KMS-11 (cell line): ENCODE measurements around the gene CELF2.
"Not testable (repeated sequence)": the region's sequence is repeated elsewhere in the genome, so short reads cannot be mapped to it uniquely, and the experiment has no call there.

ENCODE experiments used
- H2AFZ ChIP-seq: fragments of 200-600 bp; sonication (generic); 2 replicates; pipeline ENCODE4 v1.6.1; 2016; ENCODE audit warnings: antibody characterized with exemption, mixed run types, low read depth
- H3K27ac ChIP-seq: fragments of 200-600 bp; sonication (generic); 2 replicates; pipeline ENCODE4 v1.6.1; 2016; ENCODE audit warnings: mild to moderate bottlenecking, mixed run types
- H3K27me3 ChIP-seq: fragments of 200-600 bp; sonication (generic); 2 replicates; pipeline ENCODE4 v1.6.1; 2017; ENCODE audit warnings: mild to moderate bottlenecking, low read depth, mixed run types, moderate library complexity; ENCODE audit not compliant: insufficient read depth
- H3K36me3 ChIP-seq: fragments of 200-600 bp; sonication (generic); 2 replicates; pipeline ENCODE4 v1.6.1; 2017; ENCODE audit warnings: mild to moderate bottlenecking, mixed run types; ENCODE audit not compliant: insufficient read depth
- H3K4me1 ChIP-seq: fragments of 200-600 bp; sonication (generic); 2 replicates; pipeline ENCODE4 v1.6.1; 2016; ENCODE audit warnings: mild to moderate bottlenecking, low read depth, mixed run types; ENCODE audit not compliant: poor library complexity, severe bottlenecking
- H3K4me2 ChIP-seq: fragments of 200-600 bp; sonication (generic); 2 replicates; pipeline ENCODE4 v1.7.0; 2016; ENCODE audit warnings: mild to moderate bottlenecking, mixed run types
- H3K4me3 ChIP-seq: fragments of 200-600 bp; sonication (generic); IDR thresholded peaks from 2 replicates; pipeline ENCODE4 v1.6.1; 2017; ENCODE audit warnings: low read depth, low read length, mixed read lengths; ENCODE audit not compliant: insufficient read depth
- H3K79me2 ChIP-seq: fragments of 200-600 bp; sonication (generic); 2 replicates; pipeline ENCODE4 v1.6.1; 2016; ENCODE audit warnings: low read depth, mixed run types; ENCODE audit not compliant: insufficient read depth
- H3K9ac ChIP-seq: fragments of 200-600 bp; sonication (generic); 2 replicates; pipeline ENCODE4 v1.6.1; 2016; ENCODE audit warnings: mild to moderate bottlenecking, mixed run types
- H4K20me1 ChIP-seq: fragments of 200-600 bp; sonication (generic); 2 replicates; pipeline ENCODE4 v1.6.1; 2016; ENCODE audit warnings: mild to moderate bottlenecking, mixed run types; ENCODE audit not compliant: insufficient read depth
- TF ChIP-seq, protein P1 (sequence below): fragments of 200-600 bp; sonication (generic); conservative IDR thresholded peaks from 2 replicates; pipeline ENCODE4 v1.6.1; 2017; ENCODE audit warnings: low read depth, mild to moderate bottlenecking, antibody characterized with exemption, low read length, moderate library complexity, mixed read lengths

Gene CELF2

DNA sequence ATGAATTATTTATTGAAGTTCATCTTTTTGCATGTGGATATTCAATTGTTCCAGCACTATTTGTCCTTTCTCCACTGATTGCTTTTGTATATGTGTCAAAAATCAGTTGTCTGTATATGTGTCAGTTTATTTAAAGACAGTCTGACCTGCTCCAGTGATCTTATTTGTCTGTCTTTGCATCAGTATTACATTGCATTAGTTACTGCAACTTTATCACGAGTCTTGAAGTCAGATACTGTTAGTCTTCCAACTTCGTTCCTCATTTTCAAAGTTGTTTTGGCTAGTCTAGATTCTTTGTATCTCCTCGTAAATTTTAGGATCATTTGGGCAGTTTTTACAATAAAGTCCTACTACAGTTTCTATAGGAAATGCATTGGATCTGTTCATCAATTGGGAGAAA is 166.4 kb downstream of the CELF2 start:
- Histone ChIP-seq H3K4me1 (peaks cover 25% of the 10 kb centered on the region), H3K4me2 (no peak overlapping the region), H3K27ac (no peak overlapping the region), H3K36me3 (peaks cover 3% of the 10 kb centered on the region; the same call in 1 of the 2 replicates), H3K4me3 (no peak overlapping the region), H3K27me3 (no peaks in the 10 kb centered on the region), H4K20me1 (no peaks in the 10 kb centered on the region), H3K79me2 (peaks cover 77% of the 10 kb centered on the region), H2AFZ (no peak overlapping the region), H3K9ac (no peak overlapping the region)
- TF ChIP-seq, protein P1, sequence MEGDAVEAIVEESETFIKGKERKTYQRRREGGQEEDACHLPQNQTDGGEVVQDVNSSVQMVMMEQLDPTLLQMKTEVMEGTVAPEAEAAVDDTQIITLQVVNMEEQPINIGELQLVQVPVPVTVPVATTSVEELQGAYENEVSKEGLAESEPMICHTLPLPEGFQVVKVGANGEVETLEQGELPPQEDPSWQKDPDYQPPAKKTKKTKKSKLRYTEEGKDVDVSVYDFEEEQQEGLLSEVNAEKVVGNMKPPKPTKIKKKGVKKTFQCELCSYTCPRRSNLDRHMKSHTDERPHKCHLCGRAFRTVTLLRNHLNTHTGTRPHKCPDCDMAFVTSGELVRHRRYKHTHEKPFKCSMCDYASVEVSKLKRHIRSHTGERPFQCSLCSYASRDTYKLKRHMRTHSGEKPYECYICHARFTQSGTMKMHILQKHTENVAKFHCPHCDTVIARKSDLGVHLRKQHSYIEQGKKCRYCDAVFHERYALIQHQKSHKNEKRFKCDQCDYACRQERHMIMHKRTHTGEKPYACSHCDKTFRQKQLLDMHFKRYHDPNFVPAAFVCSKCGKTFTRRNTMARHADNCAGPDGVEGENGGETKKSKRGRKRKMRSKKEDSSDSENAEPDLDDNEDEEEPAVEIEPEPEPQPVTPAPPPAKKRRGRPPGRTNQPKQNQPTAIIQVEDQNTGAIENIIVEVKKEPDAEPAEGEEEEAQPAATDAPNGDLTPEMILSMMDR: no peak

DNA sequence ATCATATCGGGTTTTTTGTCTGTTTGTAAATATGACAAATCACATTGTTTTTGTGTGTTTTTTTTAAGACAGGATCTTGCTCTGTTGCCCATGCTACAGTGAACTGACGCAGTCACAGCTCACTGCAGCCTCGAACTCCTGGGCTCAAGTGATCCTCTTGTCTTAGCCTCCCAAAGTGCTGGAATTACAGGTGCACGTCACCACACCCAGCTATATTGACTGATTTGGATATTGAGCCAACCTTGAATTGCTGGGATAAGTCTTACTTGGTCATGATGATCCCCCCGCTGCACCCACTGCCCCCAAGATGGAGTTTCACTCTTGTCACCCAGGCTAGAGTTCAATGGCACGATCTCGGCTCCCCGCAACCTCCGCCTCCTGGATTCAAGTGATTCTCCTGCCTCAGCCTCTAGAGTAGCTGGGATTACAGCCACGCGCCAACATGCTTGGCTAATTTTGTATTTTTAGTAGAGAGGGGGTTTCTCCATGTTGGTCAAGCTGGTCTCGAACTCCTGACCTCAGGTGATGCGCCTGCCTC is 167.5 kb downstream of the CELF2 start:
- H4K20me1 ChIP-seq, H3K9ac ChIP-seq, H2AFZ ChIP-seq, H3K27ac ChIP-seq, H3K27me3 ChIP-seq, H3K36me3 ChIP-seq, H3K4me3 ChIP-seq, H3K4me2 ChIP-seq: not testable (repeated sequence)
- Histone ChIP-seq H3K4me1 (peaks cover 15% of the 10 kb centered on the region), H3K79me2 (peaks cover 75% of the 10 kb centered on the region)

DNA sequence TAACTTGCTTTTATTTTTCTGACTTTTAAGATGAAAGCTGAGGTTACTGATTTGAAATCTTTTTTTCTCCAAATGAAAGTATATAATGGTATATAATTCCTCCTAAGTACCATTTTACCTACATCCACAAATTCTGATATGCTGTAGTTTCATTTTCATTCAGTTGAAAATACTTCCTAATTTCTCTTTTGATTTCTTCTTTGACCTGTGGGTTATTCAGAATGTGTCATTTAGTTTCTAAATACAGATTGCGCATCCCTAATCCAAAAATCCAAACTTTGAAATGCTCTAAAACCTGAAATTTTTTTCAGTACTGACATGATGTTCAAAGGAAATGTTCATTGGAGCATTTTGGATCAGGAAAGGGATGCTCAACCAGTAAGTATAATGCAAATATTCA is 168.7 kb downstream of the CELF2 start:
- Histone ChIP-seq H4K20me1 (no peaks in the 10 kb centered on the region), H3K4me2 (no peak overlapping the region), H3K36me3 (peaks cover 3% of the 10 kb centered on the region; the same call in 1 of the 2 replicates)

DNA sequence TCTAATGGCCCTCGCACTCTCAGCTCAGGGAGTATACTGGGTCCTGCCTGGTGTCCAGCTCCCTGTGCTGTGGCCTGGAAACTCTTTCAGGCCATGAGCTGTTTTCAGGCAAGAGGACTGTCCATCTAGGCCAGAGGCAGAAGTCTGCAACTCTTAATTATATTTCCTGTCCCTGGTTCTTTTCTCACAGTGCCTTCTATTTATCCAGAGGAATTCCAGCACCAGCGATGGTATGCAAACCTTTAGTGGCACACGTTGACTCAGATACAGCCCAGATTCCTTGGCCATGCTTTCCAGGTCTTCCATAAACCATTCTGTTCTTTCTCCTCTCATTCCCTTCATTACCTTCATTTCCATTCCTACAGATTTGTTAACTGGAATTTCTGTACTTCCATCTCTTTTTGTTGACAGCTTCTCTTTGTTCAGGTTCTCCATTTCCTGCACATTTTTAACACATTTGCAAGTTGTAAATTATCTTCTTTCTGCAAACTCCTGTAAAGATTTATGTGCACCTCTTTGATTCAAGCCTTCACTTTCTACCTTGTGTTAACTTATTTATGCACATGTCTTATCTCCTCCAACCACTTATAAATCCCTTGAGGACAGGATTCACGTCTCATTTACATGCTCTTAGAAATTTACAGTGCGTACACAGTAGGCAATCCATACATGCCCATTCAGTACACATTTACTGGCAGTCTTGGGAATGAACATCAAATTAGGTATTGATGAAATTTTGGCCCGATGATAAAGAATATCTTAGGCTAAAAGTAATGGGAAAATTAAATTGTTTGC is 172.1 kb downstream of the CELF2 start:
- H3K79me2 ChIP-seq: peaks cover 64% of the 10 kb centered on the region
- no peaks in the 10 kb centered on the region for H3K27me3 ChIP-seq
- no peak overlapping the region for H3K9ac ChIP-seq
- peaks cover 3% of the 10 kb centered on the region; the same call in 1 of the 2 replicates for H3K36me3 ChIP-seq
- H3K4me2 ChIP-seq: no peak overlapping the region
- TF ChIP-seq, protein P1: no peak
- peaks cover 9% of the 10 kb centered on the region for H3K4me1 ChIP-seq
- no peak overlapping the region for H2AFZ ChIP-seq
- H3K27ac ChIP-seq: no peak overlapping the region
- no peak overlapping the region for H3K4me3 ChIP-seq
- no peaks in the 10 kb centered on the region for H4K20me1 ChIP-seq

More for the DNA sequence above, 168.7 kb downstream of the CELF2 start:
- TF ChIP-seq, protein P1: no peak
- H3K4me3 ChIP-seq: no peak overlapping the region
- no peak overlapping the region for H3K9ac ChIP-seq
- no peak overlapping the region for H3K27ac ChIP-seq
- peaks cover 15% of the 10 kb centered on the region for H3K4me1 ChIP-seq
- peaks cover 72% of the 10 kb centered on the region for H3K79me2 ChIP-seq
- H2AFZ ChIP-seq: no peak overlapping the region
- H3K27me3 ChIP-seq: no peaks in the 10 kb centered on the region

DNA sequence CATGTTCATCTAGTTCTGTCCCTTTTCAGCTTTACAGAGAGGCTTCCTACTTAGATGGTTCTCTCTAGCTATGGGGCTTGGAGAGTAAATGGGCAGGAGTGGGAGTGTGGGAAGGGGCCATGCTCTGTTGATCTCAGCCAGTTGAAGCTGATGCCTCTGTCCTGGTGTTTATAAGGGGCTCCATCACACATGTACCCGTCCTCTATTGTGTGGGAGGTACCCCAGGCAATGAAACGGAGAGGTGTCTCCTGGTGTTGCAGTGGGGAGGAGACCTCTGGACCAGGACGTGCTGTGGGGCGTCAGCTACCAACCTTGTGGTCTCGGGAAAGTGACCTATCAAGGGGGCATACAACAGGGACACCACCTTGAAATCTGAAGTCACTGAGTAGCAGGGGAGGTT is 173.5 kb downstream of the CELF2 start:
- no peaks in the 10 kb centered on the region for H4K20me1 ChIP-seq
- no peak overlapping the region for H3K4me2 ChIP-seq
- H3K4me1 ChIP-seq: peaks cover 4% of the 10 kb centered on the region

More for the DNA sequence above, 173.5 kb downstream of the CELF2 start:
- Histone ChIP-seq H3K27me3 (no peaks in the 10 kb centered on the region), H3K9ac (no peak overlapping the region), H3K27ac (no peak overlapping the region), H3K4me3 (no peak overlapping the region), H3K36me3 (0 out of 2 replicates have a peak, but pooled peaks cover 3% of the 10 kb centered on the region), H2AFZ (no peak overlapping the region), H3K79me2 (peaks cover 50% of the 10 kb centered on the region)
- TF ChIP-seq, protein P1: no peak
